AG04449 (cell line): ENCODE measurements around the gene SLIT3.
A peak's percentile ranks its signal among the peaks of the same experiment; 100 is the strongest.
"Not testable (repeated sequence)": the region's sequence is repeated elsewhere in the genome, so short reads cannot be mapped to it uniquely, and the experiment has no call there.

Experiments
- CTCF ChIA-PET: fragments of 350-600 bp; formaldehyde crosslinking; extraction: SDS; loops from one replicate; lab custom pipeline; 2021; ENCODE audit warnings: antibody characterized with exemption; lab: Yijun Ruan, JAX
- POLR2A ChIA-PET: fragments of 400-600, 350-600 bp; formaldehyde crosslinking; extraction: SDS; loops from one replicate; lab custom pipeline; 2020; ENCODE audit warnings: antibody characterized with exemption, inconsistent platforms; lab: Yijun Ruan, JAX
- DNase-seq: peaks from one replicate; pipeline ENCODE4 v3.0.0-alpha.2; 2010; ENCODE audit warnings: low read depth, low spot score
- H3K4me3 ChIP-seq: 2 replicates; pipeline ENCODE4 v1.5.1; 2011; ENCODE audit warnings: low read depth, mild to moderate bottlenecking, control low read depth, low read length
- CTCF ChIP-seq: IDR thresholded peaks from one replicate; pipeline ENCODE4 v1.5.1; 2011; ENCODE audit warnings: mild to moderate bottlenecking, moderate library complexity, low read length, control low read depth, inconsistent platforms; ENCODE audit not compliant: insufficient read depth; ENCODE audit errors: missing control alignments

Gene SLIT3

GRCh38 chr5:168648576-168648975 is 652.4 kb downstream of the SLIT3 start:
- TF ChIP-seq CTCF = no peak
- POLR2A ChIA-PET = interaction anchor here (0.6 kb wide), 1 partner anchor 935 kb away, joined by 3 read pairs; the partner anchor contains the start of gene SPDL1
- DNase-seq = no peak
- no peak overlapping the region for H3K4me3 ChIP-seq
- CTCF ChIA-PET = interaction anchor here (0.7 to 1.0 kb wide), 2 partner anchors 9 to 33 kb away, joined by 3 read pairs; no protein-coding TSS in a partner anchor

GRCh38 chr5:168648016-168648415 is 652.9 kb downstream of the SLIT3 start:
- ChIA-PET CTCF (interaction anchor here (0.7 to 1.0 kb wide), 2 partner anchors 8 to 33 kb away, joined by 3 read pairs; no protein-coding TSS in a partner anchor), POLR2A (no interaction called here)
- DNase-seq = no peak
- H3K4me3 ChIP-seq = no peak overlapping the region
- TF ChIP-seq CTCF = no peak

GRCh38 chr5:168647083-168647482 is 653.9 kb downstream of the SLIT3 start:
- POLR2A ChIA-PET = no interaction called here
- DNase-seq = peak; percentile 40
- no peak overlapping the region for H3K4me3 ChIP-seq
- no peak for TF ChIP-seq CTCF
- CTCF ChIA-PET = no interaction called here

- ChIA-PET POLR2A (no interaction called here), CTCF (no interaction called here)
- no peak for DNase-seq
- no peak for TF ChIP-seq CTCF
- H3K4me3 ChIP-seq = no peak overlapping the region
Observed at GRCh38 chr5:168646335-168646734, 654.6 kb downstream of the SLIT3 start.

- POLR2A ChIA-PET = no interaction called here
- TF ChIP-seq CTCF = no peak
- CTCF ChIA-PET = no interaction called here
- no peak for DNase-seq
- no peak overlapping the region for H3K4me3 ChIP-seq
Observed at GRCh38 chr5:168645195-168645594, 655.7 kb downstream of the SLIT3 start.

GRCh38 chr5:168642019-168642418 is 658.9 kb downstream of the SLIT3 start:
- no peak overlapping the region for H3K4me3 ChIP-seq
- ChIA-PET CTCF (no interaction called here), POLR2A (no interaction called here)
- TF ChIP-seq CTCF = no peak
- no peak for DNase-seq

GRCh38 chr5:168638846-168639245 is 662.1 kb downstream of the SLIT3 start:
- H3K4me3 ChIP-seq, DNase-seq, CTCF ChIA-PET, POLR2A ChIA-PET: not testable (repeated sequence)
